PFSK-1 (cell line): Measurements from ENCODE around the gene RHOC.

ENCODE experiments used
- POLR2AphosphoS5 ChIP-seq: IDR thresholded peaks from 2 replicates; pipeline ENCODE4 v1.6.1; 2012; ENCODE audit warnings: low read depth, mild to moderate bottlenecking, control low read depth, low read length, moderate library complexity
- REST ChIP-seq, 2 experiments: IDR thresholded peaks; 2 replicates each; pipeline versions ENCODE4 v1.6.1 to v1.8.0; 2011 to 2012; ENCODE audit warnings: low read depth in 2 of 2, low read length in 2 of 2, control low read depth in 1 of 2, inconsistent platforms in 1 of 2, mild to moderate bottlenecking in 1 of 2, moderate library complexity in 1 of 2; ENCODE audit not compliant: insufficient read depth in 1 of 2

- TF ChIP-seq POLR2AphosphoS5 (no peak), REST (IDR thresholded peaks at IDR 0.05; ENCODE audit: insufficient read depth in 1 of 2, low read depth in 2 of 2, low read length in 2 of 2) (no peak)
These were observed 4.9 kb downstream of the RHOC start for GRCh38 chr1:112702067-112702395.
